NCI-H1092 treated with DMSO at 0.1 percent for 48 hours (cell line): ENCODE results near the gene ARHGAP42.

Experiments
- DNase-seq: peaks from one replicate; lab custom pipeline; 2025; lab: John Stamatoyannopoulos, UW

ARHGAP42 gene

DNA sequence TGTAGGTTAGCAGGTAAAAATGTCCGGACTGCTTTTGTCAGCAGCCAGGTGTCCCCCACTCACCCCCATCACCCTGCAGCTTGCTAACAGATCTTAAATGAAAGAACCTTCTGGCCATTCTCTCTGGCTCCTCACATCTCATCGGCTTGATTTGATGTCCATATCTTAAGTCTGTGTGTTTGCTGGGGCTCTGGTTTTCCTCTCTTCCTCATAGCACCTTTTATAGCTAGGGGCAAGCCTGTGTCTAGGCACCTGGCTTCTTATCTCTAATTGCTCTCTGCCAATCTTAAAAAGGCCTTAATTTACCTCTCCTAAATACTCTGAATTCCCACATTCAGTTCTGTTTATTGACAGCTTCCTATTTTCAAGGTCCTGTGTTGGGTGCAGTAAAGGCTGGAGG is 72.0 kb downstream of the ARHGAP42 start:
- no peak for DNase-seq

DNA sequence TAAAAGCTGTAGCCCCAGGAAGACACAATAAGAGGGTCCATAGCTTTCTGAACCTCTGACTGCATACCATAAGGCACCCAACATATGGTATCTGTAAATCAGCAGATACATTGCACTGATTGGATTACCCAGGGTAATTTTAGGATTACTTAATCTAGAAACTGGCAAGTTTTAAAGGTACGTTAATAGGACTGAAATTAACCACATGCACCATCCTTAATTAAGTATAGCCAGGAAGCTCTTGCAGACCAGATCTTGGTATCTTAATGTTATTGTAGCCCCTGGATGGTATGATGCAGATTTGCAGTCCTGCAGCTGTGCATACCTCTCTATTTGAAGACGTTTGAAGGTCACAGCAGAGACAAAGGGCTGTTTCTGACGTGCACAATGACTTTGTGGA is 72.8 kb downstream of the ARHGAP42 start:
- DNase-seq: no peak

DNA sequence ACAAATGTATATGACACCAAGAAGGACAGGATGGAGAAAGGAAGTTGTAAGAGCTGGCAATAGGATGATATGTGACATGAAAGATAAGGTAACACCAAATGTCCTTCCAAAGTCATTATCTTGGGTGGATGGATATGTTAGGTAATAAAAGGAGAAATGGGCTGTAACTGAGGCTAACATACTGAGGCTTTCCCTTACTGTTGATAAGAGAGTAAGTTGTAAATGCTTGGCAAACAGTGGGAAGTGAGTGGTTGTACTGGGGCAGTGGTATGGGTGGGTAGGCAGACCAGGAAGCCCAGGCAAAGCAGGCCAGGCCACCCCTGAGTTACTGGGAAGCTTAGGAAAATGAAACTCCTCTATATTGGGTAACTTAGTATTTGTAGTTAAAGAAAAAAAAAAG is 73.7 kb downstream of the ARHGAP42 start:
- no peak for DNase-seq

DNA sequence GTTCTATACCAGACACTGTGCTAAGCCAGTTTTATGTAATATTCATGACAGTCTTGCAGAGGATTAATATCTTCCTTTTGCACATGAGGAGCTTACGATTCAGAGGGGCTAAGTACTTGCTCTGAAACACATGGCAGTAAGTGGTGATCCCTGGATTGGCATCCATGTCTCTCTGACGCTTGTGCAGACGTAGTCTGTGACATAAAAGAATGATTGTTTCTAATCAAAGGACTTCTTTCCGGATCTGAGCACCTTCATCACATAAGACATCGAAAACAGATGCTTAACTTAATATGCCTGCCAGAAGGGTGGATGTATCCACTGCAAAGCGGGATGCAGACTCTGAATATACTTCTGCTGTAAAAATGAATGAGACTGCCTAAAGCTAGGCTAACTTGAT is 74.8 kb downstream of the ARHGAP42 start:
- no peak for DNase-seq

DNA sequence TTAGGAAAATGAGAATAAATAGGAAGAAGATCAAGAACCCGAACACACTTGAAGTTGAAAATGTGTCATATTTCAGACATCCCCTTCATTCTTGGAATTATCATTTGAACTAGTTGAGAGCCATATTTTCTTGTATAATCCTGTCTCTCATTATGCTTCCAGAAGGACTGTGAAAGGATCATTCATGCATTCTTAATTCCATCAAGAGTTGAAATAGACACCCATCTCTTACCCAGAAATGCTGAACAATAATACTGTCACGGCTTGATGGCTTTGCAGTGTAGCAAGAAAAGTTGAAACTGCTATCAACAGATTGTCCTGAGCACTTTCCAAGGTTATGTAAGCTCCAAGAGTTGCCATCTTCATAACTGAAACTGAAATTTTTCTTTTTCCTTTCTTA is 79.7 kb downstream of the ARHGAP42 start:
- no peak for DNase-seq

DNA sequence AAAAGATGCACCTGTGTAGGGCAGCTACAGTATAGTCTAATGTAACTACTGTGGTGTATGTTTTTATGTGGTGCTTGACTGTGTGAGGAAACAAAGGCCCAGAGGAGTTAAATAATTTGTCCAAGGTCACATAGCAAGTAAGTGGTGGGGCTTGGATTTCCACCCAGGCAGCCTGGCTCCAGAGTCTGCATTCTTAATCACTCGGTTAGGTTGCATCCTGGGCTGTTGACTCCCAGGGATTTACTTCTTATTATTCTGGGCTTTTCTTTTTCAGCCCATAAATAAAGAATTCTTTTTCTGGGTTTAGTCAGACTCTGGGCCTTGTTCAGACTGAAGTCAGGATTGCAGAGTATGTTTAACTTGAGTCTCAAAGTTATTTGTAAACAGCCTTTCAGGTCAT is 82.1 kb downstream of the ARHGAP42 start:
- DNase-seq: no peak

DNA sequence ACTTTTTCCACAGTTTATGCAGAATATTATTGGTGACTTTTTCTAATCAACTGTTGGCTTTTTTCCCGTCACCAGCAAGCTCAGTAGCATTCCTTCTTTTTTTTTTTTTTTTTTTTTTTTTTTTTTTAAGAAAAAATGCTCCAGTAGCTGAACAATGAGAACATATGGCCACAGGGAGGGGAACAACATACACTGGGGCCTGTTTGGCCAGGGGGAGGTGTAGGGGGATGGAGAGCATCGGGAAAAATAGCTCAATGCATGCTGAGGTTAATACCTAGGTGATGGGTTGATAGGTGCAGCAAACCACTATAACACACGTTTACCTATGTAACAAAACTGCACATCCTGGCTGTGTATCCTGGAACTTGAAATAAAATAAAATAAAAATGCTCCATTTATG is 82.5 kb downstream of the ARHGAP42 start:
- no peak for DNase-seq

DNA sequence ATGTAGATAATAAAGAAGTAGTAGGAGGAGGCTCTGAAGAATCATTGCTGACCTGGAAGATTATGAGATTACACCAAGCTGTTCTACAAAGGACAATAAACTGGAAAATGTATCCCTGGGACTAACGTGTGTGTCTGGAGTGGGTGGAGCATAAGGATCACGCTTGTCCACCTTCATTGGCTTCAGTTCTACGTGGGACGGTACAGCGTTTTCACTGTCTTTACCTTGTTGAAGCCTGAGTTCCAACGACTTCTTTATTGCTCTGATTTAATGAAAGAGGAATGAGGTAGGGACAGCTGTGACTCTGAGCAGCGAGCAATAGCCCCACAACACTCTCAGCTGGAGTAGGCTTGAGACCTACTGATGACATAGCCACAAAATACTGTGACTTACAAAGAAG is 87.0 kb downstream of the ARHGAP42 start:
- DNase-seq: no peak

DNA sequence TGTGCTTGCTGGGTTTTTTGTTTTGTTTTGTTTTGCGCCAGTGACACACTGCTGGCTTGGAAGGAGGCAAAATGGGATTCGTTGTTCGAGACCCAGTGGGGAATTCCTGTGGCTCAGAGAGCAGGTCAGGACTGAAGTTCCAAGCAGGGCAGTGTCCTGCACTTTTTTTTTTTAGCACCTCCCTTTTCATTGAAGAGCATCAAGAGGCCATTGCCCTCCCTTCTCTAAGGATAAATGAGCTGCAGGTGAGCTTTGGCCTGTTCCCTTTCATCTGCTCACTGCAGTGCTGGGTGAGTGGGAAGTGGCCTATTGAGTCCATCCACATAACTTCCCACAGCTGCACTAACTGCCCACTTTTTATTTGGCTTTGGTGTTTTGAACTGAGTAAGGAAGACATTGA is 87.8 kb downstream of the ARHGAP42 start:
- DNase-seq: no peak

DNA sequence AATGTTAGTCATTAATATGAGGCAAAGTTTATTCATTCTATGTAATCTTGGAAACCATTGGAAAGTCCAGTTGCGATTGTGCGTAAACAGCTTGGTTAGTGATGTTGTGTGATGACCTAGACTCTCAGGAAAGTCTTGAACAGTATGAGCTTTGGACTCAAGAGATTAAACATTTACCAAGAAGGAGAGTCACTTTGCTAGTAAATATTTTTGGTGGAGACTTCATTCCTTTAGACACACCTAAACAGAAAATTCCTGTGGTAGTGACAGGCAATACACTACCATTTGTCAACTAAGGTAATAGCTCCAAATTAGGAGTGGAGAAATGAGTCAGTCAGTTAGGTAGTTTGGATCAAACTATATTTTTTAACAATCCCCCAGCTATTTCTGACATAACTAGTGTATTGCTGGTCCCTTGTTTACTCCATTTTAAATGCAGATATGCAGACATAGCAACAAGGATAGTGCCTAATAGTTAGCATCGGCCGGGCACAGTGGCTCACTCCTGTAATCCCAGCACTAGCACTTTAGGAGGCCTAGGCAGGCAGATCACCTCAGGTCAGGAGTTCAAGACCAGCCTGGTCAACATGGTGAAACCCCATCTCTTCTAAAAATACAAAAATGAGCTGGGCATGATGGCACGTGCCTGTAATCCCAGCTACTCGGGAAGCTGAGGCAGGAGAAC is 89.3 kb downstream of the ARHGAP42 start:
- no peak for DNase-seq

DNA sequence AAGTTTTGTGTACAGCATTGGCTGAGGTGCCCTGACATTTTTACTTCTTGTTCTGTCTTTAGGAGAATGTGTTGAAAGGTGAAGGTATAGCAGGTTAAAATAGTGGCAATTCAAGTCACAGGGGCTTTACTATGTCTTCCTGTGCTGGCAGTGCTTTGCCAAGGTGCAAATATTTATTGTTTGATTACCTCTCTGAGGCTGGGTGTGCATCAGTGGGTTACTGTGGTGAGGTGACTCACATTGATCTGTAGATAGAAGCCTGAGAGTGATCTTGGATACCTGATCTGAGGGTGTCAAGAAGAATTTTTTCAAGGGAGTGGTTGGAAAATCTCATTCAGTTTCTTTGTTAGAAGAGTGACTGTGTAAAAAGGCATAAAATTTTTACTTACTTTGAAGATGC is 90.0 kb downstream of the ARHGAP42 start:
- DNase-seq: no peak

DNA sequence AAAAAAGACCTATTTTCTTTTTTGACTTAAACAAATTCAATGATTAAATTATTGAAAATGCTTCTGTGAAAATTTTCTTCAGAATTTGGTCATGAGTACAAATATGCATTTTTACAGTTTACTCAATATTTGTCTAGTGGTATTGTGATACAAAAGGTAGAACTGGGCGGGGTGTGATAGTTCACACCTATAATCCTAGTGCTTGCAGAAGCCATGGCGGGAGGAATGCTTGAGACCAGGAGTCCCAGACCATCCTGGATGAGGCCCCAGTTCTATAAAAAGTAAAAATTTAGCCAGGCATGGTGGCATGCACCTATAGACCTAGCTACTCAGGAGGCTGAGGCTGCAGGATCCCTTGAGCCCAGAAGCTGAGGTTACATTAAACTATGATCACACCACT is 90.6 kb downstream of the ARHGAP42 start:
- no peak for DNase-seq

DNA sequence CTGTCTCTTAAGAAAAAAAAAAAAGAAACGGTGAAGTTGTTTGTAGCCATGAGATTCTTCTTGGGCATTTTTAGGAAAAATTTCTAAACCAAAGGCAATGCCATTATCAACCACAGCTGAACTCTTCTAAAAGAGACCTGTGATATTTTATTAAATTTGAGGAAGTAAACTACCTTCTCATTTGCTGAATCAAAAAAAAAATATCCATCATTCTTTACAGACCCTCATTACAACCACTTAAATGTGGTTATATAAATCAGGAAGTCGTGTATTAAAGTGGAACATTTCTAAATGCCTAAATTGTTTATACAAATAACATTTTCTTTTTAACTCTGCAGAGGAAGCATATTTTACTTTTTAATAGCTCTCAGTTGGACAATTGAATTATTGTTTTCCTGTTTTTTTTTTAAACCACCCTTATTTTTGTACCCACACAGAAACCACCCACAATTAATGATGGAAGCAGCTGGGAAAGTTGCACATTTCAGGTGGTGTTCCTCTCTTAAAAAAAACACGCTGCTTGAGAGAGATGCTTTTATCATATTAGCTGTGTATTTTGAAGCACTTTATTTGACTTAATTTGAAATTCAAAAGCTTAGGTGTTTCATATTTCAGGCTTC is 91.2 kb downstream of the ARHGAP42 start:
- no peak for DNase-seq

DNA sequence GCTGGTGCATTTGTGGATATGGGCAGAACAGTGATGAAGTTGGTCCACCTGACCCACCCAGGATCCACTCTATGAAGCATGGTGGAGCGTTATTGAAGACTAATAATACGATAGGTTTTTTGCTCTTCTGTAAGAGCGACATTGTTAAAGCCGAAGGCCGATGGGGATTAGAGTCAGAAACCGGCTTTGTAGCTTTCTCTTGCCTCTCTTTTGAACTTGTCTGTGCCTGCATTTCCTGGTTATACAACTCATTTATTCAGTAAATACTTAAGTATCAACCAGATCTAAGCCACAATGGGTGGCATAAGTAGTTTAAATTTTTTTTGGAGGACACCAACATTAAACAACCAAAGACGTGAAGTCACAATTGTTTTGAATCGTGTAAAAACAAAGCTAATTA is 93.4 kb downstream of the ARHGAP42 start:
- no peak for DNase-seq

DNA sequence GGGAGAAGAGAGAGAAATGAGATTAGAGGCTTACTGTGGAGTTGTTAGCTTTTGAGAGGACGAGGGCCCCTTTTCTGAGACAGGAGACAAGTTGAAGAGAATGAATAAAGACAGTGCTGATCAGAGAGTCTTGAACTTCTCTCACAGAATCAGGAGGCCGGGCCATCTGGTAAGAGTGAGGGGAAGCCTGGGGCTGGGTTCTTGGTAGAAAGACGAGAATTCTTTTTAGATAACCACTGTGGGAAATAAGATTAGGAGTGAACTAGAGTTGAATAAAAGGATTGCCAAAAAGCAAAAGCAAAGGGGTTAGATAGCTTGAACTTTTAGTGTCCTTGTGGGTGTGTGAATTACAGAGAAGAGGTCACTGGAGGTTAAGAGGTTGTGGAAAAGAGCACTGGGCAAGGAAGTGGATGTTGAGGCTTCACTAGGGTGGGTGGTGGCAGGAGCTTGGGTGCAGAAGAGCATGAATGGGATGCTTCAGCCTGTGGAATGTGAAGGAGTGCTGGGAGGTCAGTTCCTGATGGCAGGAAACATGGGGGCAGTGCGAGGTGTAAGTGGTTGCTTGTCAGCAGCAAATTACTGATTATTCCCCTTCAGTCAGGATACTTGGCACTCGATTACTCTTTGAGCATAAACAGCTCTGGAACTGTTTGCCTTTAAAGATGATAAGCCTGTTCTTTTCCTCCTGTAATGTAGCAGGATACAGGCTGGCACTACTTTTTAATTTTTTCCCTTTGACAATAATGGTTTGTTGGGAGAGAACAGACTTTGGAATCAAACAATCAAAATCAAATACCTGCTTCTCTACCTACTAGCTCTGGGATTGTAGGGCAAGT is 98.3 kb downstream of the ARHGAP42 start:
- DNase-seq: no peak

DNA sequence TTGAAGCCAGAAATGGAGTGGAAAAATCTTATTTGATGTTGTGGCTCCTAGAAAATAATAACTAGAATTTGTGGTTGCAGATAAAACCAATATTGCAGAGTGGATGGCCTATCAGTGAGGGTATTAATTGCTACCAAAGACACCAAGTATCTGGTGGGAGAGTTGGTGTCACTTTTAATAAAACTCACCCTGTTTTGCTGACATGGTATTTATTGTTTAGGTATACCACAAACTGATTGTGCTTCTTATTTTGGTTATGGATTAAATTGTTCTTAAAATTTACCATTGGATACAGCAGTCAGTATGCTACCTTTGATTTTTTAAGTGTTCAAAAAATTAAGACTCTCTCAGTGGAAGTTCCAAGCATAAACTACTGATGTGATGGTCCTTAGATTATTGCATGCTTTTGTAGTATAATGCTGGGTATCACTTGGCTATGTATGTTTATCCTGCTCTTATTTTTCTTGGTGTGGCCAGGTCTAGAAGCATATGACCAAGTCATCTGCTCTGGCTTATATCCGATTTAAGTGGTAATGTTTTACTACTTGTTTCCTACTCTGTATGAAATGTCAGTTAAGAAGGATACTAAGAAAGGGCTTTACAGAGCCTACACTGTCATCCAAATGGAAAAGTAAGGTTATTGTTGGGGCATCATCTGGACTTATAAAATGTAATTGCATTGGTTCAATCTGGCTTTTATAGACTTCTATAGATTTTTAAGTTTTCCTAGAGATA is 101.6 kb downstream of the ARHGAP42 start:
- no peak for DNase-seq

DNA sequence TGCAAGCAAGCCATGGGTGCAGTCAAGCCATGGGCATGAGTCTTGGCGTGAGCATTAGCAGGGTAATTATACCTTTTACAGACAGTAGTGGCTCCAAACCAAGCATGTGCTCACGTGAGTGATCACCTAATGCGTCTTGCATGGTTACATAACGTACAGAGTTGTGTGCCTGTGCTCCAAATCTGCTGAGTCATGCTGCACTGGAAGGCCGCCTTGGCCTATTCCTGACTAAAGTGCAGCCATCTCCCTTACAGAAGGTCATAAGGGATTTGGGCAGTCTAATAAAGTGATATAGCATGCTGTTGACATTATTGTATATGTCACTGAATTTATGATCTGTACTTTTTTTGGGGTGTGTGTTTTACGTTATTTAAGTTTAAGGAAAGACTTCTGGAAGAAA is 102.4 kb downstream of the ARHGAP42 start:
- DNase-seq: no peak

DNA sequence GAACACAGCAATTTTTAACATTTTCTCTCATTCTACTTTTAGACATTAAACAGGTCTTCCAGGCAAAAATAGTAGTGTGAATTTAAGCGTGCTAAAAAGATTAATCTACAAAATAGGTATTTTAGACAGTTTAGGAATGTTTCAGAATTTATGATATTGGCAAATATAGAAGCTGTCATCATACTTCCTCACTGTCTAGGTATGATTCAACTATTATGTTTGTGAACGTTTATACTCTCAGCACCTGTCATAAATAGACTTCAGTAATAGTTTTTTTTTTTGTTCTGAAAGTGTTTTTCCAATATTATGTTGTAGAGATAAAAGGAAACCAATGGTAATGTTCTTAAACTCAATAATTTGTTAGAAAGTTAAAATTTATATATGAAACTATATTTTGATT is 103.0 kb downstream of the ARHGAP42 start:
- DNase-seq: no peak

DNA sequence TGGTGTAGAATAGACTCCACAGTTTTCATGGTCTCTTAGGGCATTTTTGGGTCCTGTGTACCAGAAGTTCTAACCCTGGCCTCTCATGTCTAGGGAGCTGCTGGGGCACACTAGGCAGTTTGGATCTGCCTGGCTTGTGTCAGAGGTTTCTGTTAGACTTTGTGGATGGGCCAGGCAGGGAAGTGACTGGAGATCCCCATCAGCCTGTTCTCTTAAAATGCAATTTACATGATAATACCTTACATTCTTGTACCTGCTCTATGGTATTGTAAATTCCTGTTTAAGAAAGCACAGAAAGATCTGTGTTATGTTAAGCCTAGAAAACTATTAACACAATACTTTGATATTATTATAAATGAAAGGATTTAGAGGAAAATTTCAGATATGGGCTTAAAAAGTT is 104.0 kb downstream of the ARHGAP42 start:
- DNase-seq: no peak

DNA sequence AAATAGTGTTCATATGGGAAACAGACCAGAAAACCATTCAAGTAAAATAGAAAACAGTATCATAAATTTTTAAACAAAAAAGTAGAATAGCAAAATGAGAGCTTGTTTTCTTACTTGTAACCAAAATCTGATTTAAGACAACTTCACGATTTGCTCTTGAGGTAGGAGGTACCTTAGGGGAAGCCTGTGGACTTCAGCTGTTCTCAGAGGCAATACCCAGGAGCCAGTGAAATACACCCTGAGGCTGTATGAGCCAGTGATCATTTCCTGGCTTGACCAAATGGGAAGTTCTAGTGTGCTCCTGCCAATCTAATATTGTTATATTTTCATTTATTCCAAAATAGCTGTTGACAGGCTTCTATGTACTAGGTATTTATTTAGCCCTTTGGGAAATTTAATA is 104.8 kb downstream of the ARHGAP42 start:
- no peak for DNase-seq

DNA sequence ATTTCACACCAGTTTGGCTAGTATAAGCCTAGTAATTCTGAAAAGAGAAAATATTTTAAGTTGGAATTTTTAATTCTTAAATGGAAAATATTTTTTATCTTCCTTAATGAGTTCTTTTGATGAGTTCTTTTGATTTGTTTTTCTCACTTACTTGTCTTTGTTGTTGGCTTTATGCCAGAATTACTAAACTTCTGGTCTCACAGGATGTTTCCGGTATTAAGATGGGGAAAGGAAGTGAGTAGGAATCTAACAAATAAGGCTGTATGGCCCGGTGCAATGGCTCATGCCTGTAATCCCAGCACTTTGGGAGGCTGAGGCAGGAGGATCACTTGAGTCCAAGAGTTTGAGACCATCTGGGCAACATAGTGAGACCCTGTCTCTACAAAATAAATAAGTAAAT is 106.4 kb downstream of the ARHGAP42 start:
- DNase-seq: no peak

DNA sequence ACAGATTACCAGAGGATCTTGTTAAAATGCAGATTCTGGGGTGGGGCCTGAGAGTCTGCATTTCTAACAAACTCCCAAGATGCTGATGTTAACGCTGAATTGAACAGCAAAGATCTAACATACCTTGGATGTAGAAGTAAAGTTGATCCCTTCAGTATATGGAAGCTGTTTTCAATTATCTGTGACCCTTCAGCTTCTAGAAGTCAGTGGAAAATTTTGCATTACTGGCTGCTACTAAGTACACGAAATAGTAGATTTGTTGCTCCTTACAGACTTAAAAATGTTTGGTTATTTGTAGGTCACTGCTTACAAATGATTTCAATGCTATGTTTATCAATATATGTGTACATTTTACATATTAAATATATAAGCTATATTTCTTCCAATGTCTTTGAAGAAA is 107.4 kb downstream of the ARHGAP42 start:
- no peak for DNase-seq

DNA sequence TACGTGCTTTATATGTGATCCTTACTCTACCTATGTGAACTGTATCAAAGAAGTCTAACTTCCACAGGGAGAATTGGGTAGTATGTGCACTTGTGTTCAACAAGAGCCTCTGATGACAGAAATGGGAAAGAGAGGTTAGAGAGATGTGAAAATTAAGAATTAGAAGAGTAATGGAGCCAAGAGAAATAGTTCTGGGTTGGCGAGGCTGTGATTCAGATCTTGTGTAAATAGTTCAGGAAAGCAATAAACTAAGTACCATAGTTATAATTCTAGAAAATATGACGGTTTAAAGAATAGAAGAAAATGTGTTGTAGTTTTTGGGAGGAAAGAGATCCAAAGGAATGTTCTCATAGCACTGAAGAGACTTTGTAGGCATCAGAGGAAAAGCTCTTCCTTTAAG is 112.4 kb downstream of the ARHGAP42 start:
- no peak for DNase-seq
